Anterior cingulate cortex (tissue), 58 donors: Measurements from ENCODE around the gene YJEFN3.

Experiments
- DNase-seq, 58 donors: peaks; one replicate each; lab custom pipeline; 2025; lab: John Stamatoyannopoulos, UW

The YJEFN3 gene

GRCh38 chr19:19515642-19516519 lies 12.8 kb upstream of the YJEFN3 start, which contains the start of gene NDUFA13:
NDUFA13 (plus strand) TSS chr19:19516225; CDS start chr19:19516239, 14 bp downstream.
- peak in 57 of 58 donors; percentile 45 to 94 (median 84) for DNase-seq

- DNase-seq, result no peak
Observed at GRCh38 chr19:19517235-19517619, 11.5 kb upstream of the YJEFN3 start.

GRCh38 chr19:19520989-19521388 lies 7.7 kb upstream of the YJEFN3 start:
- DNase-seq, result no peak

GRCh38 chr19:19523177-19523576 lies 5.5 kb upstream of the YJEFN3 start:
- no peak for DNase-seq

GRCh38 chr19:19524053-19524452 lies 4.7 kb upstream of the YJEFN3 start:
- DNase-seq, result no peak

- DNase-seq, result no peak
Observed at GRCh38 chr19:19525611-19526380, 2.9 kb upstream of the YJEFN3 start.

GRCh38 chr19:19526581-19527370 lies 1.9 kb upstream of the YJEFN3 start:
- peak in 23 of 58 donors; percentile 10 to 43 (median 22) for DNase-seq

- DNase-seq, result no peak
Observed at GRCh38 chr19:19527371-19527656, 1.4 kb upstream of the YJEFN3 start.

GRCh38 chr19:19527674-19528625 lies 761 bp upstream of the YJEFN3 start:
- DNase-seq, result no peak

GRCh38 chr19:19529783-19530422 lies 1.2 kb downstream of the YJEFN3 start:
- no peak for DNase-seq

GRCh38 chr19:19530423-19530804 lies 1.7 kb downstream of the YJEFN3 start:
- DNase-seq, result peak in 15 of 58 donors; percentile 11 to 51 (median 29)

GRCh38 chr19:19530889-19531288 lies 2.2 kb downstream of the YJEFN3 start:
- no peak for DNase-seq

GRCh38 chr19:19531951-19532805 lies 3.5 kb downstream of the YJEFN3 start:
- peak in 56 of 58 donors; percentile 12 to 96 (median 64) for DNase-seq

- DNase-seq, result no peak
Observed at GRCh38 chr19:19532806-19533701, 4.3 kb downstream of the YJEFN3 start.

- DNase-seq, result no peak
Observed at GRCh38 chr19:19533841-19534240, 5.1 kb downstream of the YJEFN3 start.

- DNase-seq, result no peak
Observed at GRCh38 chr19:19534556-19535265, 6.0 kb downstream of the YJEFN3 start.
